ENCODE data around the gene AKT2.

AKT2 gene

DNA sequence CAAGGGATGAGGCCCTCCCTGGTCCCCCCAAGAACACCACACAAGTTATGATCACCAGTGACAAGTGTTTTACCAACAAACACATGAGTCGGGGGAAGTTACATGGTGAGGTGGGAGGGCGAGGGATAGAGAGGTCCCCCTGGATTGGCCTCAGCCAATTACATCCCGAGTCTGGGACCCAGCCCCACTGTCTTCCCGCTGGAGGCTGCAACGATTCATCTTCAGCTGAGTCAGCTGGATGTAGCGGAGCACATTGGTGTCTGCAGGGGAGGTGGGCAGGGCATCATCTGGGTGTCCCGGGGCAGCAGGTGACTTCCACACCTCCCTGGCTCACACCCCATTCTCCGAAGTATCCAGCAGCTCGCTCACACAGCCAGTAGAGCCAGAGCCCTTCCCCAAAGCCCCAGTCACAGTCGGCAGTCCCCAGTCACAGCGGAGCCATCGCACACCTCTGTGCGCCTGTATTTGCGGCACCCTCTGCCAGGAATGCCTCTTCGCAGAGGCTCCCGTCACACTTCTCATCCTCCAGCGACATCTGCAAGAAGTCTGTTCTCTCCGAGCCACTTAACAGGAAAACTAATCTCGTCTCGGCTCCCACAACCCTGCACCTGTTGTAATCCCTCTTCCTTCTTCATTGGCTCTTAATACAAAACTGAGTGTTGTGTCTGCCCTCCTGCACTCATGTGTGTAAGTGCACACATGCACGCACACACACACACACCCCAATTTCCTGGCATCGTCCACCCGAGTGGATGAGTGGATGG is 69.0 kb downstream of the AKT2 start:
- TF ChIP-seq, protein P1, sequence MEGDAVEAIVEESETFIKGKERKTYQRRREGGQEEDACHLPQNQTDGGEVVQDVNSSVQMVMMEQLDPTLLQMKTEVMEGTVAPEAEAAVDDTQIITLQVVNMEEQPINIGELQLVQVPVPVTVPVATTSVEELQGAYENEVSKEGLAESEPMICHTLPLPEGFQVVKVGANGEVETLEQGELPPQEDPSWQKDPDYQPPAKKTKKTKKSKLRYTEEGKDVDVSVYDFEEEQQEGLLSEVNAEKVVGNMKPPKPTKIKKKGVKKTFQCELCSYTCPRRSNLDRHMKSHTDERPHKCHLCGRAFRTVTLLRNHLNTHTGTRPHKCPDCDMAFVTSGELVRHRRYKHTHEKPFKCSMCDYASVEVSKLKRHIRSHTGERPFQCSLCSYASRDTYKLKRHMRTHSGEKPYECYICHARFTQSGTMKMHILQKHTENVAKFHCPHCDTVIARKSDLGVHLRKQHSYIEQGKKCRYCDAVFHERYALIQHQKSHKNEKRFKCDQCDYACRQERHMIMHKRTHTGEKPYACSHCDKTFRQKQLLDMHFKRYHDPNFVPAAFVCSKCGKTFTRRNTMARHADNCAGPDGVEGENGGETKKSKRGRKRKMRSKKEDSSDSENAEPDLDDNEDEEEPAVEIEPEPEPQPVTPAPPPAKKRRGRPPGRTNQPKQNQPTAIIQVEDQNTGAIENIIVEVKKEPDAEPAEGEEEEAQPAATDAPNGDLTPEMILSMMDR (IDR thresholded peaks at IDR 0.05; ENCODE audit: insufficient read depth, low read length, poor library complexity, severe bottlenecking): no peak
- Histone ChIP-seq H3K4me3 (replicated peaks; ENCODE audit: low read depth, low read length) (no peak overlapping the region), H3K27me3 (replicated peaks; ENCODE audit: control insufficient read depth, insufficient read depth, low read length) (no peaks in the 10 kb centered on the region; the same call in 1 of the 2 replicates), H3K36me3 (ENCODE audit: control insufficient read depth, insufficient read depth, low read length) (peaks cover 2% of the 10 kb centered on the region)
- DNase-seq (ENCODE audit: extremely low read depth, insufficient read length): no peak

DNA sequence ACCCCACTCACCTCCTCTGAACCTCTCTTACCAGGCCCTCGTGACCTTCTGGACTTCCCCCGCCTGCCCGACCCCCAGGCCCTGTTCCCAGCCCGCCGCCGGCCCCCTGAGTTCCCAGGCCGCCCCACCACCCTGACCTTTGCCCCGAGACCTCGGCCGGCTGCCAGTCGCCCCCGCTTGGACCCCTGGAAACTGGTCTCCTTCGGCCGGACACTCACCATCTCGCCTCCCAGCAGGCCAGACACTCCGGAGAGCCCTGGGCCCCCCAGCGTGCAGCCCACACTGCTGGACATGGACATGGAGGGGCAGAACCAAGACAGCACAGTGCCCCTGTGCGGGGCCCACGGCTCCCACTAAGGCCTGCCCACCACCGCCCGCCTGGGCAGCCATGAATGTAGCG is 70.2 kb downstream of the AKT2 start:
- TF ChIP-seq, protein P1 (IDR thresholded peaks at IDR 0.05; ENCODE audit: insufficient read depth, low read length, poor library complexity, severe bottlenecking): no peak
- no peak overlapping the region for H3K4me3 ChIP-seq (replicated peaks; ENCODE audit: low read depth, low read length)
- DNase-seq (ENCODE audit: extremely low read depth, insufficient read length): no peak
- peaks cover 2% of the 10 kb centered on the region for H3K36me3 ChIP-seq (ENCODE audit: control insufficient read depth, insufficient read depth, low read length)
- H3K27me3 ChIP-seq (replicated peaks; ENCODE audit: control insufficient read depth, insufficient read depth, low read length): no peaks in the 10 kb centered on the region; the same call in 1 of the 2 replicates

DNA sequence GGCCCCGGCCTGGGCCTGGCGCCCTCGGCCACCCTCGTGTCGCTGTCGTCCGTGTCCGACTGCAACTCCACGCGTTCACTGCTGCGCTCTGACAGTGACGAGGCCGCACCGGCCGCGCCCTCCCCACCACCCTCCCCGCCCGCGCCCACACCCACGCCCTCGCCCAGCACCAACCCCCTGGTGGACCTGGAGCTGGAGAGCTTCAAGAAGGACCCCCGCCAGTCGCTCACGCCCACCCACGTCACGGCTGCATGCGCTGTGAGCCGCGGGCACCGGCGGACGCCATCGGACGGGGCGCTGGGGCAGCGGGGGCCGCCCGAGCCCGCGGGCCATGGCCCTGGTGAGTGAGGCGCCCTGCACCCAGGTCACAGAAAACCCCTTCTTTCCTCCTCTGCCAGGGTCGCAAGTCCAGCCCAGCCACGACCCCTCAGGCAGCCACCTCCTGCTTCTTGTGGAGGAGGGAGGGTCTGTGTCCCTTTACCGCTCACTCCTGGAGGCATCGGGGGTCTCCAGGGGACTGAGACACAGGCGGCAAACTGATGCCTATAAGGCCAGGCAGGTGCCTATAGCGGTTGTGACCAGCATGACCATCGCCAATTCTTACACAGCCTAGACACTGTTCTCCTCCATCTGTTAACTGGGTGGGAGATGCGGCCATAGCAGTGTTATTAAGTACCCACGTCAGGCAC is 71.1 kb downstream of the AKT2 start:
- Histone ChIP-seq H3K36me3 (ENCODE audit: control insufficient read depth, insufficient read depth, low read length) (peaks cover 2% of the 10 kb centered on the region), H3K4me3 (replicated peaks; ENCODE audit: low read depth, low read length) (no peak overlapping the region), H3K27me3 (replicated peaks; ENCODE audit: control insufficient read depth, insufficient read depth, low read length) (no peaks in the 10 kb centered on the region; the same call in 1 of the 2 replicates)
- DNase-seq (ENCODE audit: extremely low read depth, insufficient read length): no peak
- TF ChIP-seq, protein P1 (IDR thresholded peaks at IDR 0.05; ENCODE audit: insufficient read depth, low read length, poor library complexity, severe bottlenecking): no peak

DNA sequence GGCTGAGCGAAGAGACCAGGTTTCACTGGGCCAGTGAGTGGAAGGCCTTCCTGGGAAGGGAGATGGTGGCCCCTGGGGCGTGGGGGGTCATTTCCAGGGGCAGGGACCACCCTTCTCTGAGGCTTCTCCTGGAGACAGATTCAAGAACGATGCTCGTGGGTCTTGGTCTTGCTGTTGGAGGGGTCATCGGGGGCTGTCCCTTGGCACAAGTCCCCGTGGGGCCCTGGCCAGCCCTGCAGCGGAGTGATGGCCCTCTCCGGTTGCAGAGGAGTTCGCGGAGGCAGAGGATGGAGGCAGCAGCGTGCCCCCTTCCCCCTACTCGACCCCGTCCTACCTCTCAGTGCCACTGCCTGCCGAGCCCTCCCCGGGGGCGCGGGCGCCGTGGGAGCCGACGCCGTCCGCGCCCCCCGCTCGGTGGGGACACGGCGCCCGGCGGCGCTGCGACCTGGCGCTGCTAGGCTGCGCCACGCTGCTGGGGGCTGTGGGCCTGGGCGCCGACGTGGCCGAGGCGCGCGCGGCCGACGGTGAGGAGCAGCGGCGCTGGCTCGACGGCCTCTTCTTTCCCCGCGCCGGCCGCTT is 71.8 kb downstream of the AKT2 start:
- no peak for DNase-seq (ENCODE audit: extremely low read depth, insufficient read length)
- TF ChIP-seq, protein P1 (IDR thresholded peaks at IDR 0.05; ENCODE audit: insufficient read depth, low read length, poor library complexity, severe bottlenecking): no peak

DNA sequence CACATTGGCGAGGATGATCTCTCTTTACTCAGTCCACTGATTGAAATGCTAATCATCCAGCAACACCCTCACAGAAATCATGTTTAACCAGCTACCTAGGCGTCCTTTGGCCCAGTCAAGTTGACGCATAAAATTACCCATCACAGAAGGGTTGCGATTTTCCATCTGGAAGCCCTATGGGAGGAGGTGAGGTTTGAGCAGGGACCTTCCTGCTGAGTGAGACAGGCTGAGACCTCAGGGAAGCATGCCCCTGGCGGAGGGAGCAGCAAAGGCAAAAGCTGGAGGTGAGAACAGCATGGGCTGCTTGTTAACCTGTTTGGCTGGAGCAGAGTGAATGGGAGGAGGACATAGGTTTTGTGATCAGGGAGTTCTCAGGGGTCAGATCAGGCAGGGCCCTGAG is 74.3 kb downstream of the AKT2 start:
- H3K36me3 ChIP-seq (ENCODE audit: control insufficient read depth, insufficient read depth, low read length): peaks cover 3% of the 10 kb centered on the region
- no peaks in the 10 kb centered on the region for H3K27me3 ChIP-seq (replicated peaks; ENCODE audit: control insufficient read depth, insufficient read depth, low read length)
- no peak overlapping the region for H3K4me3 ChIP-seq (replicated peaks; ENCODE audit: low read depth, low read length)
- DNase-seq (ENCODE audit: extremely low read depth, insufficient read length): no peak
- TF ChIP-seq, protein P1 (IDR thresholded peaks at IDR 0.05; ENCODE audit: insufficient read depth, low read length, poor library complexity, severe bottlenecking): no peak

More for the DNA sequence above, 71.8 kb downstream of the AKT2 start:
- Histone ChIP-seq H3K36me3 (ENCODE audit: control insufficient read depth, insufficient read depth, low read length) (peaks cover 2% of the 10 kb centered on the region), H3K27me3 (replicated peaks; ENCODE audit: control insufficient read depth, insufficient read depth, low read length) (no peaks in the 10 kb centered on the region), H3K4me3 (replicated peaks; ENCODE audit: low read depth, low read length) (no peak overlapping the region)

Measured in GM06990 (cell line).